CD4-positive, CD25-positive, alpha-beta regulatory T cell (primary cell): ENCODE data around the gene EPHB2. TPM values are rescaled to one million over a fixed set of nuclear protein-coding genes. Genes with fewer than 3 reads are reported as not detected.
"Not testable (repeated sequence)": the region's sequence is repeated elsewhere in the genome, so short reads cannot be mapped to it uniquely, and the experiment has no call there.

Experiments
- ATAC-seq, 2 donors: fragments of 150-1000 bp; cut with Tn5 transposase; one replicate each; pipeline ENCODE4 v1.10.0; 2021; ENCODE audit warnings: low read depth in 2 of 2, moderate number of reproducible peaks in 2 of 2, moderate library complexity in 1 of 2
- DNase-seq, 3 donors: peaks; one replicate each; pipeline versions ENCODE4 v3.0.0 to v3.0.0-alpha.2; 2012 to 2022; ENCODE audit warnings: mixed read lengths in 1 of 3
- H3K27ac ChIP-seq: one replicate; pipeline ENCODE4 v1.7.0; 2013; ENCODE audit warnings: mild to moderate bottlenecking, low read length; ENCODE audit not compliant: insufficient read depth, poor library complexity, severe bottlenecking
- H3K27me3 ChIP-seq: one replicate; pipeline ENCODE4 v1.7.0; 2013; ENCODE audit warnings: low read length; ENCODE audit not compliant: control insufficient read depth, insufficient read depth
- H3K36me3 ChIP-seq: one replicate; pipeline ENCODE4 v1.7.0; 2013; ENCODE audit warnings: mild to moderate bottlenecking, low read length, moderate library complexity; ENCODE audit not compliant: control insufficient read depth, insufficient read depth
- H3K4me1 ChIP-seq: 2 replicates; pipeline ENCODE4 v1.7.0; 2013; ENCODE audit warnings: mild to moderate bottlenecking, low read length; ENCODE audit not compliant: insufficient read depth, control insufficient read depth, poor library complexity, severe bottlenecking
- H3K4me3 ChIP-seq: one replicate; pipeline ENCODE4 v1.7.0; 2013; ENCODE audit warnings: low read depth, mild to moderate bottlenecking, low read length, moderate library complexity
- H3K9me3 ChIP-seq, 2 experiments: 1 replicate in 1 of 2; 2 replicates in 1 of 2; pipeline ENCODE4 v1.7.0; 2013; ENCODE audit warnings: low read length in 2 of 2, mild to moderate bottlenecking in 1 of 2, moderate library complexity in 1 of 2; ENCODE audit not compliant: control insufficient read depth in 2 of 2
- H3K27ac Mint-ChIP-seq, 3 donors: one replicate each; pipeline ENCODE4 v1.8.0; 2020 to 2022; ENCODE audit warnings: mild to moderate bottlenecking in 3 of 3, mixed read lengths in 3 of 3, moderate library complexity in 2 of 3
- H3K27me3 Mint-ChIP-seq: one replicate; pipeline ENCODE4 v1.8.0; 2022; ENCODE audit warnings: mild to moderate bottlenecking, mixed read lengths
- H3K36me3 Mint-ChIP-seq: one replicate; pipeline ENCODE4 v1.8.0; 2020; ENCODE audit warnings: mixed read lengths
- H3K4me1 Mint-ChIP-seq, 4 donors: one replicate each; pipeline ENCODE4 v1.8.0; 2020 to 2022; ENCODE audit warnings: mixed read lengths in 4 of 4, mild to moderate bottlenecking in 1 of 4
- H3K4me3 Mint-ChIP-seq, 4 donors: one replicate each; pipeline ENCODE4 v1.8.0; 2020 to 2022; ENCODE audit warnings: mild to moderate bottlenecking in 4 of 4, mixed read lengths in 4 of 4, moderate library complexity in 3 of 4
- H3K9me3 Mint-ChIP-seq, 7 donors: one replicate each; pipeline ENCODE4 v1.8.0; 2020 to 2022; ENCODE audit warnings: mixed read lengths in 7 of 7, mild to moderate bottlenecking in 3 of 7, moderate library complexity in 2 of 7
- polyA plus RNA-seq, 4 donors: library from polyadenylated mRNA; unstranded; fragments of 300-500 nt; fragmentation: Illumina TruSeq; gene quantifications; one replicate each; pipeline ENCODE4 v1.2.3, GENCODE V29; 2021
- total RNA-seq: library from RNA; stranded (reverse); gene quantifications from one replicate; pipeline ENCODE4 v1.2.3, GENCODE V29; 2022

The EPHB2 gene
- total and polyA plus RNA-seq, 5 donors from 2014 or later, result not detected

DNA sequence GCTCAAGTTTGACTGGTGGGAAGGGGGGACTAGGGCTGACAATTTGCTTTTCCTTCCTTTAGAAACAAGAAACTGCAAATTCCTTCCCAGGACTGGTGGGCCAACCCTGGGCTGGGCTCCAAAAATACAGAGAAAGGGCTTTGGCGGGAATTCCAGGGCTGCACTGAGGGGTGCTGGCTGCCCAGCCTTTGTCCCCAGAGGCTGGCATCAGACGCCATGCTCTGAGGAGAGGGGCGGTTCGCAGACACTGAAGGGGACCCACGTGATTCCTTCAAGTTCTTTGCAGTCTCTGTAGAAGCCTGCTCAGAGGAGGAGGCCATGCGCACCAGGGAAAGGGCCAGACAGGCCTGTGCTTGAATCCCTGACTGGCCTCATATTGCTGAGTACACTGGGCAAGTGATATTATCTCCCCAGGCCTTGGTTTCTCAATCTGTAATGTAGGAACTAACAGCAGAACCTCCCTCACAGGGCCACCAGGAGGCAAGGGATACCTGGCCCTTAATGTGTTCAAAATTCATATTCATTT lies 119.5 kb downstream of the EPHB2 start:
- Mint-ChIP-seq H3K9me3 (no peaks in the 10 kb centered on the region), H3K27ac (no peak overlapping the region), H3K4me3 (no peak overlapping the region), H3K27me3 (peaks cover 10% of the 10 kb centered on the region), H3K4me1 (no peaks in the 10 kb centered on the region), H3K36me3 (no peaks in the 10 kb centered on the region)
- Histone ChIP-seq H3K9me3 (no peaks in the 10 kb centered on the region), H3K36me3 (no peaks in the 10 kb centered on the region), H3K4me3 (no peak overlapping the region), H3K4me1 (no peaks in the 10 kb centered on the region), H3K27ac (no peak overlapping the region), H3K27me3 (no peaks in the 10 kb centered on the region)
- ATAC-seq, result no peak
- DNase-seq, result no peak

DNA sequence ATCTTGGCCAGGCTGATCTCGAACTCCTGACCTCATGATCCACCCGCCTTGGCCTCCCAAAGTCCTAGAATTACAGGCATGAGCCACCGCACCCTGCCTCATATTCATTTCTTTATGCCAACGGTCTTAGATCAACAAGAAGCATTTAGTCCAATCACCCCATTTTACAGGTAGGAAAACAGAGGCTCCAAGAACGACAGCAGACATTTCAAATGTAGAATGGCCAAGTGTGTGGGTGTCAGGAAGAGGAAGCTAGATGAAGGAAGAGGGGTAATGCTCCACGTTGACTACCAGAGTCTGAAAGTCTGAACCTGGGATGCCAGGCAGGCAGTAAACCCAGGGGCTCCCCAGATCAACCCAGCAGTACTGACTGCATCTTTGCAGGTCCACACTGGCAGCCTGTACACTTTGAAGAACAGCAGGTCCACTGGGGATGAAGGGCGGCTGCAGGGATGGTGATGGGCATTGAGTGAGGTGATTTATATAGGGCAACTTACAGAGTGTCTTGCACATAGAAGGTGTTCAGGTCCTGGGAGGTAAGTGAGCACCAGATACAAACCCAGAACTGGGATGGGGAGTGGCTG lies 120.2 kb downstream of the EPHB2 start:
- DNase-seq (no peak), ATAC-seq (no peak)
- Mint-ChIP-seq H3K9me3 (no peaks in the 10 kb centered on the region), H3K27me3 (peaks cover 7% of the 10 kb centered on the region), H3K36me3 (no peaks in the 10 kb centered on the region), H3K4me3 (no peak overlapping the region), H3K4me1 (no peaks in the 10 kb centered on the region), H3K27ac (no peak overlapping the region)
- Histone ChIP-seq H3K4me1 (no peaks in the 10 kb centered on the region), H3K4me3 (no peak overlapping the region), H3K9me3 (no peaks in the 10 kb centered on the region), H3K36me3 (no peaks in the 10 kb centered on the region), H3K27me3 (no peaks in the 10 kb centered on the region), H3K27ac (no peak overlapping the region)

DNA sequence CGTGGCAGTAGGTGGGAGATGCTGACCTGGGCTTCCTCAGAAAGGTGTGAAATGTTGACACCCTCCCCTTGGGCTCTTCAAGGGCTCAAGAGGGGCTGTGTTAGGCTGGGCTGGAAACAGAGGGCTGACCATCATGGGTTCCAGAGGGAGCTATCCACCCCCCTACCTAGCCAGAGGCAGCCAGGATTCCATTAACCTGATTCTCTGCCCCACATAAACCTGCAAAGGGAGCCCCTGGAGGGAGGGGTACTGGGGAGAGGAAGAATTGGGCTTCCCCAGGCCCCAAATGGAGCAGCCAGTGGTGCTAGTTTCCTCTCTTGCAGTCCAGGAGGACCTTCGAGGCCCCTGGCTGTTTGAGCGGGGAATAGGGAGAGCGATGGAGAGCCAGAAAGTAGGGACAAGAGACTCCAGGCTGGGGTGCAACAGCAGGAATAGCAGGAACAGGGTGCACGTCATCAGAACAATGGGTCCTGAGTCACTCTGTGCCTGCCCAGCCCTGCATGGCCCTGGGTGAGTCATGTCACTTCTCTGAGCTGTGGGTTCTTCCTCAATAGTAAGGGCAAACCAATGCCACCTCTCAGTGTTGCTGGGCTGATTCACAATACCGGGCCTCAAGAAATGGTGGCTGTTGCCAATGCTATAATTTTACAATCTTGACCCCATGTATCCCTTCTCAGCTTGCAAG lies 121.2 kb downstream of the EPHB2 start:
- Mint-ChIP-seq H3K27me3 (peaks cover 6% of the 10 kb centered on the region), H3K9me3 (no peaks in the 10 kb centered on the region), H3K27ac (no peak overlapping the region), H3K36me3 (no peaks in the 10 kb centered on the region), H3K4me3 (no peak overlapping the region), H3K4me1 (no peaks in the 10 kb centered on the region)
- no peak for DNase-seq
- H3K27me3 ChIP-seq, result no peaks in the 10 kb centered on the region
- no peak overlapping the region for H3K4me3 ChIP-seq
- H3K27ac ChIP-seq, result no peak overlapping the region
- no peaks in the 10 kb centered on the region for H3K4me1 ChIP-seq
- H3K36me3 ChIP-seq, result no peaks in the 10 kb centered on the region
- peak in 1 of 2 donors; percentile 31 for ATAC-seq
- H3K9me3 ChIP-seq, result no peaks in the 10 kb centered on the region

DNA sequence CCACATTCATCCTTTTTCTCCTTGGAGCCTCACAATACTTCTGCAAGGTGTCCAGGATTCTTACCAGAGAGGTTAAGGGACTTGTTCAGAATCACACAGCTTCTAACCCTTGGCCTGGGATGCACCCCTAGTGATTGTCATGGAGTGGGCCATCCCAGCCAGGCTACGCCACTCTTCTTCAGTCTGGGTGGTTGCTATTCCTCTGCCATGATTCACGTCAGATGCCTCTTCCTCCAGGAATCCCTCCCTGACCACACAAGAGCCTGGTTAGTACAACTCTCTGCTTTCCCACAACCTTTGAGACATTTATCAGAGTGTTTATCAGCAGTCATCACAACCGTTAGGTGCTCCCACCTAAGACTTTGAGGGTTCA lies 121.8 kb downstream of the EPHB2 start:
- no peaks in the 10 kb centered on the region for H3K9me3 Mint-ChIP-seq
- peaks cover 6% of the 10 kb centered on the region for H3K27me3 Mint-ChIP-seq
- H3K4me3 Mint-ChIP-seq, result no peak overlapping the region
- Histone ChIP-seq H3K9me3 (no peaks in the 10 kb centered on the region), H3K4me3 (no peak overlapping the region), H3K27me3 (no peaks in the 10 kb centered on the region), H3K36me3 (no peaks in the 10 kb centered on the region), H3K27ac (no peak overlapping the region), H3K4me1 (no peaks in the 10 kb centered on the region)
- DNase-seq (no peak), ATAC-seq (no peak)
- no peak overlapping the region for H3K27ac Mint-ChIP-seq
- H3K4me1 Mint-ChIP-seq, result no peaks in the 10 kb centered on the region
- no peaks in the 10 kb centered on the region for H3K36me3 Mint-ChIP-seq

DNA sequence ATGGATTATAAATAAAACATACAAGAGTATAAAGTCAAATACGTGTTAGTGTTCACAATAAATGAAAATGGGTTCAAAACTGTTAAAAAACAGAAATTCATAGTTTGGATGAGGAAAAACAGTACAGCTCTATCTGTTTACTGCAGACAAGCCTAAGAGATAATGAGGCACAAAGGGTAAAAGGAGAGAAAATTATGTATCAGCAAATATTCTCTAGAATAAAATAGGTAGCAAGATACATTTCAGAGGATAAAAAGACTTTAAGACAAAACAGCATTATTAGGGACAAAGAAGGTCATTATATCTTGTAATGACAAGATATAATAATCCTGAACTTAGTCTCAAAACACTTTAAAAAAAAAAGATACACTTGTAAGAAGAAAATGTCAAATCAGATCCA lies 123.1 kb downstream of the EPHB2 start:
- H3K4me1 Mint-ChIP-seq, result no peaks in the 10 kb centered on the region
- H3K4me3 Mint-ChIP-seq, result no peak overlapping the region
- Histone ChIP-seq H3K4me1 (no peaks in the 10 kb centered on the region), H3K27me3 (no peaks in the 10 kb centered on the region), H3K4me3 (no peak overlapping the region), H3K36me3 (no peaks in the 10 kb centered on the region), H3K9me3 (no peaks in the 10 kb centered on the region), H3K27ac (no peak overlapping the region)
- DNase-seq (no peak), ATAC-seq (no peak)
- no peaks in the 10 kb centered on the region for H3K9me3 Mint-ChIP-seq
- H3K27me3 Mint-ChIP-seq, result peaks cover 6% of the 10 kb centered on the region
- no peak overlapping the region for H3K27ac Mint-ChIP-seq
- H3K36me3 Mint-ChIP-seq, result no peaks in the 10 kb centered on the region

DNA sequence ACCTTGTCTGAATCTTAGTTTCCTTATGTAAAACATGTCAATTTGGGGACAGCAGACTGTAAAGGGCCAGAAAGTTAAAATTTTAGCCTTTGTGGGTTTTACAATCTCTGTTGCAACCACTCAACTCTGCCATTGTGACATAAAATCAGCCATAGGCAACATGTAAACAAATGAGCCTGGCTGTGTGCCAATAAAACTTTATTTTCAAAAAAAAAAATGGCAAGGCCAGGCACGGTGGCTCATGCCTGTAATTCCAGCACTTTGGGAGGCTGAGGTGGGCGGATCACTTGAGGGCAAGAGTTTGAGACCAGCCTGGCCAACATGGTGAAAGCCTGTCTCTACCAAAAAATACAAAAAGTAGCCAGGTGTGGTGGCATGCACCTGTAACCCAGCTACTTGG lies 123.8 kb downstream of the EPHB2 start:
- H3K9me3 Mint-ChIP-seq, result not testable (repeated sequence)

DNA sequence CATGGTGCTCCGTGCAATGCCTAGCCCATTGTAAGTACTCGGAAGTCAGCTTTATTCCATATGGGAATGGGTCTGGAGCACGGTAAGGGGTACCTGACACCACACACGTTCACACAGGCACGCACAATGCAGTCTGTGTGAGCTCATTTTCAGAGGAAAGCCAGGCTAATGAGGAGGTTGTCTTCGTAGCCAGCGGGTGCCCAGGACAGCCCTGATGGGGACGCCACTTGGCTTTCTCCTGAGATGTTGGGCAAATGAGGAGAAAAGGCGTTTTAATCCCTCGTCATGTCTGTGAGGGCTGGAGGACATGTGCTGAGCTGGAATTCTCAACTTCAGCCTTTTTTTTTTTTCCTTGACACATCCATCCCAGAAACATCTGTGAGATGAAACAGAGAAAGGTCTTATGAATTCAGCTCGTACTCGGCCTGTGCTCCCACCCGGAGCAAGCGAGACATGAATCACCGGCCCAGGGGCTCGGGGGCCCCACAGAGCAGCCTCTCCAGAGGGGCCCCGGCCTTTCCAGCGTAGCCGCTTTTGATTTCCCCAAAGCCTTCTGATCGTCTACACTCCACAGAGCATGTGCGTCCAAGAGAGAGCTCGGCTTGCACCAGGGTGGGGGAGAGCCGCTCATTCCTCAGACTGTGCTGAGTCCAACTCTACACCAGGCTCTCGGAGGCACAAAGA lies 125.1 kb downstream of the EPHB2 start:
- no peaks in the 10 kb centered on the region for H3K27me3 ChIP-seq
- H3K9me3 ChIP-seq, result no peaks in the 10 kb centered on the region
- H3K36me3 ChIP-seq, result no peaks in the 10 kb centered on the region
- Mint-ChIP-seq H3K36me3 (no peaks in the 10 kb centered on the region), H3K27me3 (peaks cover 3% of the 10 kb centered on the region), H3K9me3 (peaks cover 0 to 3% (median 0%) of the 10 kb centered on the region in 7 donors), H3K4me1 (no peaks in the 10 kb centered on the region), H3K4me3 (no peak overlapping the region), H3K27ac (no peak overlapping the region)
- no peak overlapping the region for H3K27ac ChIP-seq
- H3K4me1 ChIP-seq, result no peaks in the 10 kb centered on the region
- H3K4me3 ChIP-seq, result no peak overlapping the region
- ATAC-seq (no peak), DNase-seq (no peak)

More for the DNA sequence above, 123.8 kb downstream of the EPHB2 start:
- H3K27ac ChIP-seq, H3K4me1 ChIP-seq, H3K27me3 Mint-ChIP-seq, H3K4me1 Mint-ChIP-seq, H3K27ac Mint-ChIP-seq, H3K27me3 ChIP-seq, H3K4me3 ChIP-seq, H3K4me3 Mint-ChIP-seq, H3K36me3 ChIP-seq, H3K36me3 Mint-ChIP-seq, H3K9me3 ChIP-seq, DNase-seq, ATAC-seq: not testable (repeated sequence)
